NCI-H1694 treated with DMSO at 0.1 percent for 48 hours (cell line): Measurements from ENCODE around the gene EMC7.

Experiments used
- DNase-seq: peaks from one replicate; lab custom pipeline; 2025; lab: John Stamatoyannopoulos, UW

The EMC7 gene

DNA sequence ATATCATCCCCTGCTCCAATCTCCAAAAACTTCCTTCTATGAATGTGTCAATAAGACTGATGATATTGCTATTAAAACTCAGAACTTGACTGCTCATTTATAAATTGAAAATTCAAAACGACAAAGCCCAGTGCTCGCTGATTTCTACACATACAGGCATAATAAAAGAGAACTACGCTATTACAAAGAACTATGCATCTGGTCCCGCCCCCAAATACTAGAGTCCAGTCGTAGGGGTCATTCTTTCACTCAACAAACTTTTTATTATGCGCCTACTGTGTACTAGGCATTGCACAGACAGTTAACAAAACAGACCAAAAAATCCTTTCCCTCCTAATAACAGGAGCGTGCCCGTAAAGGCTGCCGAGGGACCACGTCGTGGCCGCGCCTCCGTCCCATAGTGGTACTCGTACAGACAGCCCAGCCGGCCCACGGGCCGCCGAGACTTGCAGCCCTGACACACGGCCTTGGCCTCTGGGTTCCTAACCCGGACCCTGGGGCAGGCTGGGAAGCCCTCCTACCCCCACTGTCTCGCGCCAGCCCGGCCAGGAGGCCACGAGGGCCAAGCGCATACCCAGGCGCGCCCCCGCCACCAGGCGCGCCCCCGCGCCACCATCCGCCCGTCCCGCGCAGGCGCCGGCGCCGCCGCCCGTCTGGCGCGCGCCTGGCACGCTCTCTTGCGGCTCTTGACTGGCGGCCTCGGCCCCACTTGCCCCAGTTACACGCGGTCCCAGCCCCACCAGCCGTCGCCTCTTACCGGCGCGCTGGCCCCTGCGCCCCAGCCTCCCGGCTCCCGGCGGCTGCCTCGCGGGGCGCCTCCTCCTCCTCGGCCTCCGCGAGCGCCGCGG, 63.4 kb downstream of the EMC7 start:
- peak; percentile 19 for DNase-seq
